HFFc6 (cell line): ENCODE results near the gene PEX11A. TPM values are rescaled to one million over a fixed set of nuclear protein-coding genes. Genes with fewer than 3 reads are reported as not detected.

Experiments used
- DNase-seq: peaks from one replicate; pipeline ENCODE4 v3.0.0-alpha.2; 2018
- H3K27ac Mint-ChIP-seq: 2 replicates; pipeline ENCODE4 v1.8.0; 2020; ENCODE audit warnings: mild to moderate bottlenecking, mixed read lengths
- H3K27me3 Mint-ChIP-seq: 2 replicates; pipeline ENCODE4 v1.8.0; 2021; ENCODE audit warnings: mild to moderate bottlenecking, moderate library complexity, mixed read lengths; ENCODE audit not compliant: insufficient read depth
- H3K36me3 Mint-ChIP-seq: 2 replicates; pipeline ENCODE4 v1.8.0; 2021; ENCODE audit warnings: low read depth, mixed read lengths
- H3K4me1 Mint-ChIP-seq: 2 replicates; pipeline ENCODE4 v1.8.0; 2020; ENCODE audit warnings: low read depth, mixed read lengths
- H3K4me3 Mint-ChIP-seq: 2 replicates; pipeline ENCODE4 v1.8.0; 2020; ENCODE audit warnings: mild to moderate bottlenecking, moderate library complexity, mixed read lengths
- H3K9me3 Mint-ChIP-seq: 2 replicates; pipeline ENCODE4 v1.8.0; 2020; ENCODE audit warnings: mild to moderate bottlenecking, mixed read lengths
- CTCF ChIP-seq: fragments of 200-600 bp; sonication (generic); IDR thresholded peaks from 2 replicates; pipeline ENCODE4 v1.5.0; 2021; ENCODE audit warnings: antibody characterized with exemption, mild to moderate bottlenecking
- total RNA-seq, 6 experiments: library from RNA; stranded (reverse); fragmentation: NEBNext Ultra II Directional; extraction: Animal tissue kit (Norgen Biotek cat#: 25700); gene quantifications; 2 replicates in 1 of 6; 3 replicates in 5 of 6; pipeline ENCODE4 v1.2.3, GENCODE V29; 2021

Gene PEX11A
- total RNA-seq, 6 experiments from 2014 or later, result 2.1 to 4.6 (median 3.0) TPM

- Mint-ChIP-seq H3K36me3 (peaks cover 53% of the 10 kb centered on the region), H3K4me1 (no peaks in the 10 kb centered on the region), H3K4me3 (no peak overlapping the region), H3K27me3 (peaks cover 4% of the 10 kb centered on the region), H3K27ac (no peak overlapping the region), H3K9me3 (peaks cover 4% of the 10 kb centered on the region; the same call in 1 of the 2 replicates)
- TF ChIP-seq CTCF, result no peak
- no peak for DNase-seq
Measured at GRCh38 chr15:89632563-89633430, 57.8 kb downstream of the PEX11A start.

DNA sequence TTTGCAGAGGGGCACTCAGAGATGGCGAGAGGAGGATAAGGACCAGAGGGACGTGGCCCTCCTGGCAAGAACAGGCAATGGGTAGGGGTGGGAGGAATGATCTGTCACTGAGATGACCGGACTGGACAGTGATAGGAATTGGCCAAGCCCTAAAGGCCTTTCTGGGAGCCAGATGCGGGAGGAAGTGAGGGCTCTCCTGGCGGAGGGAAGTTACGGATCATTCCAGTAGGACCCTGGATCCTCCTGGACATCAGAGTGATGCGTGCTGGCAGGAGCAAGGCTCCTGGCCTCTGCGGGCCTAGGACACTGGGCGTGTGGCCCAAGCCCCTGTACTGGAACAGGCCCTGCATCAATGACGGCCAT, 58.7 kb downstream of the PEX11A start:
- H3K27me3 Mint-ChIP-seq, result peaks cover 4% of the 10 kb centered on the region
- DNase-seq, result no peak
- H3K4me3 Mint-ChIP-seq, result no peak overlapping the region
- TF ChIP-seq CTCF, result no peak
- H3K36me3 Mint-ChIP-seq, result peaks cover 56% of the 10 kb centered on the region
- no peak overlapping the region for H3K27ac Mint-ChIP-seq
- no peaks in the 10 kb centered on the region for H3K4me1 Mint-ChIP-seq
- H3K9me3 Mint-ChIP-seq, result peaks cover 4% of the 10 kb centered on the region; the same call in 1 of the 2 replicates

Other genes starting within 250 kb of the PEX11A start
- gene RHCG, start 194.2 kb downstream of the PEX11A start, total RNA-seq, result not detected
- 1 to 10 TPM; 3.0 to 6.0 (median 5.0) TPM for gene TICRR, start 115.3 kb downstream of the PEX11A start, total RNA-seq
- gene KIF7, start 35.3 kb downstream of the PEX11A start, total RNA-seq, result 10 to 100 TPM; 21.9 to 27.3 (median 24.5) TPM
- gene PLIN1, start 11.4 kb downstream of the PEX11A start, total RNA-seq, result not detected
- under 1 TPM in 1 of 6 experiments, not detected in 5; 0.21 TPM for gene WDR93, start 57 bp upstream of the PEX11A start, total RNA-seq
- under 1 TPM; 0.13 to 0.57 (median 0.26) TPM for gene MESP1, start 60.5 kb upstream of the PEX11A start, total RNA-seq
- gene MESP2, start 85.6 kb upstream of the PEX11A start, total RNA-seq, result under 1 TPM in 3 of 6 experiments, not detected in 3; 0.19 to 0.26 (median 0.21) TPM
- 100 to 1,000 TPM; 502 to 857 (median 524) TPM for gene ANPEP, start 124.1 kb upstream of the PEX11A start, total RNA-seq
- gene AP3S2, start 203.2 kb upstream of the PEX11A start, total RNA-seq, result 10 to 100 TPM; 30.9 to 37.9 (median 33.4) TPM
- gene ARPIN, start 222.2 kb upstream of the PEX11A start, total RNA-seq, result 10 to 100 TPM in 4 of 6 experiments, 1 to 10 TPM in 2; 5.8 to 11.8 (median 10.9) TPM